ENCODE measurements around the gene KCNH8.

The KCNH8 gene

DNA sequence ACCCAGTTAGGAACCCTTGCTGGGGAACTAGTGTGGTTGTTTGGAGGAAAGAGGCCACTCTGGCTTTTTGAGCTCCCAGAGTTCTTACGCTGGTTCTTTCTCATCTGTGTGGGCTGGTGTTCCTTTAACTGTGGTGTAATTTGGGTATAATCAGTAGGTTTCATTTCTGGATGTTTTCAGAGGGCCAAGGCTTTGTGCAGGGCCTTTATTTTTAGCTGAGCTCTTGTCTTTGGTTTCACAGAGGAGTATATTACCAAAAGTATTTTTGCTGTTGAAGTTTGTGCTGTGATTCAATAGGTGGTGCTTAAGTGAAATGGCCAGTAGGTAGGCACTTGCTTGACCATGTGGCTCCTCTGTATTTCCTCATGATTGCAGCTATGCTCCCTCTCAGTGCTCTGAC lies 357.9 kb downstream of the KCNH8 start:
- DNase-seq = no peak

DNA sequence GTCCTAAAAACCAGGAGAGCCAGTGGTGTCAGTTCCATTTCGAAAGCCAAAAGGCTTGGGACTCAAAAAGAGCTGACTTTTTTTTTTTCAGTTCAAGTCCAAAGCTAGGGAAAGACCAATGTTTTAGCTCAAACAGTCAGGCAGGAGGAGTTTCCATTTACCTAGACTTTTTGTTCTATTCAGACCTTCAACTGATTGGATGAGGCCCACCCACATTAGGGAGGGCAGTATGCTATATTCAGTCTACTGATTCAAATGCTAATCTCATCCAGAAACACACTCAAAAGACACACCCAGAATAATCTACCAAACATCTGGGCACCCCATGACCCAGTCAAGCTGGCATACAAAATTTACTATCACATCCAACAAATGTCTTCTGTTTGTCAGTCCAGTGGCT lies 374.0 kb downstream of the KCNH8 start:
- no peak for DNase-seq

DNA sequence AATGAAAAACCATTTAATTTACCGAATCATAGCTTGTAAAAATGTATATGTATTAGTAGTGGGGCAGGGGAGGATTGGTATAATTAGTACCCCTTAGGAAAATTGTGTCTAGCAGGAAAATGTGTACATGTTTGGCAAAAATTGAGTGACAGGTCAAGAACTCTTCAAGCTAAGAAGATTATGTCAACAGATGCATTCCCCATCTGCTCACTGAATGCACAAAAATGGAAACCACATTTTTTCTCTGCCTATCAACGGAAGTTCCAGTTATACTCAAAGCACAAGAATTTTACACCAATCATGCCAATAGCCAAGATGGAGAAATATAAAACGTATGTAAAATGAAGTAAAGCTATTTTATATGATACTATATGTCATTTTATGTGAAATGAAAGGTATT lies 377.8 kb downstream of the KCNH8 start:
- DNase-seq = no peak

DNA sequence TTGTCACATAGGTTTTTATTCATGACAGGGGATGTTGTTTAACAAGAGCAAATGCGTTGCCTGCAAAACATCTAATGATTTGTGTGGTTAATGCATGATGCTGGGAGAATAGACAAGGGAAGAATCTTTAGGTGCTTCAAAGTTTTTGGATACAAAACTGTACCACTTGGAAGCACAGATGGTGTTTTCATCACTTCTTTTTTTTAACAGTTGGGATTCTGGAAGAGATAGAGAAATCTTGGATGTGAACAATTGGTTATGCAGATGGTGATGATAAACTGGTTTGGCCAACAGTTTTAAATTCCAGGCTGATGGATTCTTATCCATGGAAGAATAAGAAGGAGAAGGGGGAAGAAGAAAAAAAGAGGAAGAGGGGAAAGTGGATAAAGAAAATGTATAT lies 379.4 kb downstream of the KCNH8 start:
- no peak for DNase-seq

DNA sequence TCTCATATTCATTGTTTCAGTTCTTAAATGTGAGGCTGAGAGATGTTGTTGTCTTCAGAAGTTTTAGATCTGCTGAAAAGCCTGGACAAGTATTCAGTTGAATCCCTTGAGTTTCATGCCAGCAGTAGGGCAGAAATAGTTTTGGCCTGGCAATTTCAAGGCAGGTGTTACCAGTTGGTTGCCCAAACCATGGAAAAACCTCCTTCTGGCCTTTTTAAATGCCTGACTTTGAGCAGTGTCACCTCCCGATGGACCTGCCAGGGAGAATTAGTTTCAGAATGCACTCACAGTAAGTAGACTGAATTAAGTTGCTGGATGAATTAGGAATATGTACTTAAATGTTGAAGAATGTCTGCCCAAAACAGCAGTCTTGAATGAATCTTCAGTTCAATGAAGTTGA lies 383.1 kb downstream of the KCNH8 start:
- DNase-seq = no peak

DNA sequence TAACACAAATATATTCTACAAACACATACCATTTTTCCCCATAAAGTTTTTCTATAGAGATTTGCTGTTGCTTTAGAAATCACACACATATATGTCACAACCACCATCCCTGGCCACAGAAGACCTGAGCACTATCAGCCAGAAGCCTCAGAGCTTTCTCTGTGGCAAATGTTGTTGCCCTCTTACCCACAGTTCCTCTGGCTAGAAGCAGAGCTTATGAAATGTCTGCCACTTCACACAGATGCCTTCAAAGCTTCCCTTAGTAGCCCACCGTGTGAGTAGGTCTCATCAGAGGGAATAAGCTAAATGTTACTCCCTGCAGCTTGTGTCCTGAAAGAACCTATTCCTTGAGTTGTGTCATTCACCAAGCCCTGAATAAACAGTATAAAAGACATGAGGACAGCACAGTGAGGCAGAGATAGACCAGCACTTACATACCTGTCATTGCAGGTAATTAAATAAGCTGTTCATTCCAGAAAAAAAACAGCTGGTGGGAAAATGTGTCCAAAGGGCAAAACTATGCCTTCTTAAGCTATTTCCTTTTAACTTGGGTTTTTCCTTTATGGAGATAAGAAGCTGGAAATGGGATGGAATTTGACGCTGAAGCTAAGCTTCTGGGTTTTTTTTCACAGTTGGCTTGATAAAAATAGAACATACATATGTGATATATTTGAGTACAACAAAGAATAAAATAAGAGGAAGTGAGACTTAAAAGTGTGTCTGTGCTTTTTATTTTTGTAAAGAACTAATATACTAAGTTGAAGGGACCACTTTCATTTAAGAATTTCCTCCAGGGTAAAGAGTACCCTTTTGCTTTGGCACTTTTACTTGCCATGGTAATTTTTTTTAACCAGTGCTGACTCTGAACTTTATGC lies 391.4 kb downstream of the KCNH8 start:
- no peak for DNase-seq

DNA sequence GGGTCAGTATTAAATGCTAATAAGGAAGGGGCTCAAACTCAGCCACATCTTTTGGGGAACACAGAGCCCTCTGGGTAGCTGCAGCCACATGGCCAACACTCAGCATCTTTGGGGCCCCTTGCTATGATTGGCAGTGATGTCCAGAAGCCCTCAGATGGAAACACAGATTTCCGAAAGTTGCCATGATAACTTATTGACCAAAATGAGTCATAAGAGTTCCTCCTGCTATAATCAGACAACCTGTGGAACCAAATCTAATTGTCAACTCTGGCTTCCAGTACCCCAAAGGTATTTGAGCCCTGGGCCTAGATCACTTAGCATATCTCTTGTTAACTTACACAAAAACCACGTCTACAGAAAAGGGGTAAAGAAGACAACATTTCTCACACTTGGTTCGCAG lies 392.2 kb downstream of the KCNH8 start:
- DNase-seq = no peak

DNA sequence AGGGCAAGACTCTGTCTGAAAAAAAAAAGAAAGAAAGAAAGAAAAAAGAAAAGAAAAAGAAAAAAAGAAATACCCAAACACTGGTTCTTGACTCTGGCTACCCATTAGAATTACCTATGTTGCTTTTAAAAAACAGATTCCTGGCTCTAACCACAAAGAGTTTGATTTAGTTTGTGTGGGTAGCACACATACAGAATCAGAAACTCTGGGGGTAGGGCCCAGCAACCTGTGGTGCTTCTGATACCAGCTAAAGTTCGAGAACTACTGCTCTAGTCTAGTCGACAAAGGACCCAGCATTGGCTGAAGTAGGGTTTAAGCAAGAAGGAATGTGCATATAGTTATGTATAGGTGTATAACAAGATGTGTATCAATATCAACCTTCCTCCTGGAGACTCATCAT lies 393.0 kb downstream of the KCNH8 start:
- DNase-seq = no peak

DNA sequence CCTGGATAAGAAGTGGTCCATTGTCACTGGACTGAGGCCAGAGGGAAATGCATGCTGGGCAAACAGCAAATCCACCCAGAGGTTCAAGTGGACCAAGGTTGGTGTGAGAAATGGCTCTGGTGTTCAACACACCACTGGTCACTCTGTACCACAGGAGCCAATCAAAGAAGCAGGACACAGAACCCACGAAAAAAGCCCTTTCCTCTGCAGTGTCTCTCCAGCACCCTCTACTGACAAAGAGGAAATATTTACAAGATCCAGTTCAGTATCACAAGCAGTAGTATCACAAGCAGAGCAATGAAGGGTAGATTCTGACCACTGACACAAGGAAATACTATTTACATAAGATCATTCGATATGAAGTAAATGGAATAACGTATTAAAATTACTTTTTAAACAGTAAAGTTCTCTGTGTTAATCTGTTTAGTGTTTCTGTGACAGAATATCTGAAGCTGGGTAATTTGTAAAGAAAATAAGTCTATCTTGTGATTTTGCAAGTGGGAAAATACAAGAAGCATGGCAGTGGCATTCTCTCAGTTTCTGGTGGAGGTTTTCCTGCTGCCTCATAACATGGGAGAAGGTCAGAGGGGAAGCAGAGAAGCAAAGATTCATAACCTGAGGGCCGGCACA lies 395.0 kb downstream of the KCNH8 start:
- no peak for DNase-seq

DNA sequence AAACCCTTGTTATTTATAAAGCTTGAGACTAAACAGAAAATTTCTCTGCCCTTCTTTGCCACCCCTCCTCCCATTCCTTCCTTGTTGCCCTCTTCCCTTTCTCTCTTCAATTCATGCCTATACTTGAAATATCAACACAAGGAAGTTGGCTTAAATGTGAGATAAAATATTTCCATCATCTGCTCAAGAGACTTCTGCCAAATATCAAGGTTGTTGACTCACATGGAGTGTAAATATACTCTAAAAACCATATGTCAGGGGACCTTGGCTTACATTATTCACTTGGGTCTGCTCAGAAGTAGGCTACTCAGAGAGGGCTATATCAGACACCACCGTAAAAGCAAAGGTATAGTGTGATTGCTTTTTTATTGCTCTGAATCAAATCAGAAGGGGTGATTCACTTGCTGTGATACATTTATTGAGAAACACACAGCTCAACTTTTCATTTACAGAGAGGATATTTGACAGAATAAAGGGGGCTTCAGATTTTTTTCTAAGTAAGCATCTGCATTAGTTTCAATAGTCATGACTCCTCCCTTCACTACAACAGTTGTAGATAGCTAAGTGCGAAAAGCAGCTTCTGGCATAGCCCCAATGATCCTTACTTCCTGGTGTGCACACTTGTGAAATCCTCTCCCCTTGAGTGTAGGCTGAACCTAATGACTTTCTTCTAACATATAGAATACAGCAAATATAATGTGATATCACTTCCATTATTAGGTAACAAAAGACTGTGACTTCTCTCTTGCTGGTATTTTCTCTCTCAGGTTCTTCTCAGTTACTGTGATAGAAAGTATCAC lies 399.6 kb downstream of the KCNH8 start:
- DNase-seq = no peak

DNA sequence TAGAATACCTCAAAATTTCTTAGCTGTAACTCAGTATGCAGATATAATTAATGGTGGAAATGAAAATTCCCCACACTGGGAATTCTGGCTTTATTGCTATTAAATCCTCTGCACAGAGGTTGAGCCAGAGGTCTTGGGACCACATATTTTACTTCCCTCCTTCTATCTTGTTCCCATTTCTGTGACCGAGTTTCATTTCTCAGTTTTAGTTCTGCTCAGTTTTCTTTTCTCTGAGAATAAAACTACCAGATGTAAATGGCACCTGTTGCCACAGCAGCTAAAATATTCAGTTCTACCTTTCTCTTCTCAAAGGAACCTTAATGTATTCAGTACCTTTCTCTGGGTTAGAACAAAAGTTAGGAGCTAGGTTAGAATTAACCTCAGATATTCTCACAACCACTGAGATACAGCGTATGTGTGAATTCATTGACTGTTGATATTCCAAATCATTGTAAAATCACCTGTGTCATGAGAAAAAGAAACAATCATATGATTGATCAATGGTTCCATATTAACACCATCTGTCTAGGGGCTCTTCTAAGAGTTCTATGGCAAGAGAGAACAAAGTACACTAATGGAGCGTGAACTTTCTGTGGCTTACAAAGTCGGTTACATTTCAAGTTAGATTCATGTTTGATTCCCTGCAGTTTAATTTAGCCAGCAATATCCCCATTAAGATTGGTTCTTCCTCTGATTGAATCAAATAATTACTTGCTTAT lies 411.6 kb downstream of the KCNH8 start:
- no peak for DNase-seq

DNA sequence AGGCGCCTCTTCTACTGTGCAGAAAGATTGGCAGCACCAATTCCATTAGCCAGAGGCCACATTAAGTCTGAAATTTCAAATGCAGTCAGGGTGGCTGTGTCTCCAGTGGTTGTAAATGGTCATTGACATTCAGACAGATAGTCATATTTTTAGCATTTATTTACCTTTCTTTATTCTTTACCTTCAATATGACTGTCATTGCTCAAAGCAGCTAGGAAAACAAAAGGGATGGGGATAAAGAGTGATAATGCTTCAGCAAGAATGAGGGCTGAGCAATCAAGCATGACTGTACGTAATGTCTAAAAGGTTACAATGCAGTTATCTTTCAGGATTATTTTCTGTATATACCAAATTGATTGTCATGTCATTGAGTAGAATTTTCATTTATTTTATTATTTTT lies 425.3 kb downstream of the KCNH8 start:
- no peak for DNase-seq

DNA sequence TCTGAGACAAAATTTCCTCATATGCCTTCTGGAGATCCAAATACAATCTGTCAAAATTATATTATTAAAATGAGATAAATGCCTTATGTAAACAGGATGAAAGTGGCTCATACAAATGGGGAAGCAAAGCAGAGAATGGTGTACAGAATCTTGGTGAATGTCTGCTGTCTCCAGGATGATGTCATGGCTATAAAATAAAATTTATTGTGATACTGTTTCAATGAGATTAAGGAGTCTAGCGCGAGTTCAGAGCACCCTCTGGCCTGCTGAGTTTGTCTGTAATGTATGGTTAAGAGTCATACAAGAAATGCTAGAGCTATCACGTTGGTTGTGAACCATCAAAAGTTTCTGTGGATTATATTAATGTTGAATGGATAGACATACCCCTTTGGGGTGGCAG lies 426.0 kb downstream of the KCNH8 start:
- no peak for DNase-seq

DNA sequence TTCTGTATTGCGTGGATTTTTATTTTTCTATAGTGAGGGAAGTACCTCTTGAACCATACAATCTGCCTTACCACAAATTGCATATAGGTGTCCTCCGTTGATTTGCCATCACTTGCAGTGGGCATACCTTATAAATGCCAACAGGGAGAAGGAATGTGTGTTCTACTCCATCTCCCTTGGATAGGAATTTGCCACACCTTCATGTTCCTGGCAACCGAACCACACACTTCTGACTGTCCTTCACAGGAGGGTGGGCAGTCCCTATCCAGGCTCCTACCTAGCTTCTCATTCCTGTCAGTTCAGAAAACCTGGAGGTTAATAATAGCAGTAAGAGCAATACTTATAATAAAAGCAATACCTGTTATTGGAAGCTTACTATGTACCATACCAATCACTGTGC lies 428.0 kb downstream of the KCNH8 start:
- no peak for DNase-seq

All from NCI-H510A (cell line).